Inflammatory macrophage treated with lipopolysaccharide for 1 hour (primary cell): Measurements from ENCODE around the gene HAPLN2.
"Not testable (repeated sequence)": the region's sequence is repeated elsewhere in the genome, so short reads cannot be mapped to it uniquely, and the experiment has no call there.

Experiments
- DNase-seq, 2 donors: peaks; one replicate each; pipeline ENCODE4 v3.0.0-alpha.2; 2020 to 2022

The HAPLN2 gene

GRCh38 chr1:156623946-156624813 is 5.0 kb downstream of the HAPLN2 start:
- peak; percentile 26 to 45 for DNase-seq

DNA sequence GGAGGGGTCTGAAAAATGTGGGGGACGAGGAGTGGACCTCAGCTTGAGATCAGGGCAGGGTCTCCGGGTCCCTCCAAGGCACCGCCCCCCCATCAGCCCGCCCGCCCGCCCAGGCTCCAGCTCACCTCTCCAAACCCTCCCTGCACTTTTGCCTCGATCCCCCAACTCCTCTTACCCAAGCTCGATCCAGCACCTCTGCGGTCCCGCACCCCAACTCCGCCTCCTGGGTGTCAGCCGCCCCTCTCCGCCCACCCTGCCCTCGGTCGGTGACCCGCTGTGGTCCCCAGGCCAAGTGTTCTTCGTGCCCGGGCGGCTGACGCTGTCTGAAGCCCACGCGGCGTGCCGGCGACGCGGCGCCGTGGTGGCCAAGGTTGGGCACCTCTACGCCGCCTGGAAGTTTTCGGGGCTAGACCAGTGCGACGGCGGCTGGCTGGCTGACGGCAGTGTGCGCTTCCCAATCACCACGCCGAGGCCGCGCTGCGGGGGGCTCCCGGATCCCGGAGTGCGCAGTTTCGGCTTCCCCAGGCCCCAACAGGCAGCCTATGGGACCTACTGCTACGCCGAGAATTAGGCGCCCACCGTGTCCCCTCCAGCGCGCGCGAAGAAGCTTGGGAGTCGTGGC is 5.7 kb downstream of the HAPLN2 start:
- no peak for DNase-seq

GRCh38 chr1:156625436-156626078 is 6.3 kb downstream of the HAPLN2 start:
- peak; percentile 24 to 74 for DNase-seq

DNA sequence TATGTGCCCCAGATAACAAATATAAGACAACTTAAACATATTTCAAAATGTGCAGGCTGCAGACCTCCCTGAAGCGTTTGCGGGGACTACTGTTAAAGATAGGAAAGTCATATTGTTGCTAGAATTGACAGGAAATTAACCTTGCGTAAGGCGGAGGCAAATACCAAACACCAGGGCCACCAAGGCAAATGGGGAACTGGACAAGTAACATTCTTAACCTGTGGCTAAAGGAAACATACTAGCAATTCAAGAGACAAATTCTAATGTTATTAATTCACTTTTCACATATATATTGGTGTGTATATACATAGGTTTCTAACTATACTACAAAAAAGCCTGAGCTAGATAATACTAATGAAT is 6.8 kb downstream of the HAPLN2 start:
- no peak for DNase-seq

DNA sequence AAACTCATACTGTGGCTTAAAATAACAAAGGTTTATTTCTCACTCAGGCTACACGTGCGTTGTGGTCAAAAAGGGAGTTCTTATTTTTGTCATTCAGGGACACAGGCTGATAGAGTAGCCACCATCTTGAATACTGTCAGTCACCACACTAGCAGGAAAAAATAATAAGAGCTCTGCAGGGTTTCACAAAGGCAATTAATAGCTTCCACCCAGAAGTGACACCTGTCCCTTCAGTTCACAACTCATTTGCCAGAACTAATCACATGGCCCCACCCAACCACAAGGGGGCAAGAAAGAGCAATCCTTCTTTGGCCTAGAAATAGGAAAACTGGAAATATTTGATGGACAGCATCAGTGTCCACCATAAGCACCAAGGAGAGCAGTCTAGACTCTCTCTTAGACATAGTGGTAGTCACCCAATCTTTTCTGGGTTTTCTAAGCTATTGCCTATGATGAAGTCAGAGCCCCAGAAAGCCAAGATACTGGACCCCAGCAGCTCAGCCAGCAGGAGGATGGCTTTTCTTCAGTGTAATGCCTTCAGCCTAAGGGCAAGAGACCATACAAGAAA is 8.2 kb downstream of the HAPLN2 start:
- peak; percentile 38 to 77 for DNase-seq

DNA sequence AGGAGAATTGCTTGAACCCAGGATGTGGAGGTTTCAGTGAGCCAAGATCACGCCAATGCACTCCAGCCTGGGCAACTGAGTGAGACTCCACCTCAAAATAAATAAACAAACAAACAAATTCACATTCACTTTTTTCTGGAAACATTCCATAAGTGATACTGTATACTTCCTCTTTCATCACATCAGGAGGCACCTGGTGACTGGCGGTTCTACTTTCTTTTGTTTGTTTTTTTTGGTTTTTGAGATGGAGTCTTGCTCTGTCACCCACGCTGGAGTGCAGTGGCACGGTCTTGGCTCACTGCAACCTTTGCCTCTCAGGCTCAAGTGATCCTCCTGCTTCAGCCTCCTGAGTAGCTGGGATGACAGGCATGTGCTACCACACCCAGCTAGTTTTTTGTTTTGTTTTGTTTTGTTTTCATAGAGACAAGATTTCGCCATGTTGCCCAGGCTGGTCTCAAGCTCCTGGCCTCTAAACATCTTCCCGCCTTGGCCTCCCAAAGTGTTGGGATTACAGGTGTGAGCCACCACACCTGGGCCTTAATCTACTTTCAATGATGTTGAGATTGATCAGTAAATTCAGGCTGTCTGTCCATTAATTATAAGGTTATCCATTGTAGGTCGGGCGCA is 10.7 kb downstream of the HAPLN2 start:
- no peak for DNase-seq

GRCh38 chr1:156631152-156631551 is 11.9 kb downstream of the HAPLN2 start:
- not testable (repeated sequence) for DNase-seq

DNA sequence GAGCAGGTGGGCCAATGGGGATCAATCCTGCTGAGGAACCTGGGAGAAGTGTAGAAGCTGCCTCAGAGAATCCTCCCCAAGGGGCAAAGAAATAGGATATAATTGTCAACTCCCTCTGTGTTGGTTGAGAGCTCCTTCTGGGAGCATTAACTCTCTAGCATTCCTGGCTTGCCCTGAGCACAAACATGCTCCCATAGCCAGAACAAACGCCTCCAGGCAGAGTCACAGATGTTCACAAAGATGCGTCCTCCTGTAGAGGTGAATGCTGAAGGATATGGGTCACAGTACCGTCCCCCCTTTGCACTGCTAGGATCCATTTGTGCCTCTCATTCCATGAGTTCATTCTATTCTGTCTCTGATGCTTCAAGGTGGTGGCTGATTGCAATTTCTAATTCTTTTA is 13.1 kb downstream of the HAPLN2 start:
- DNase-seq, result no peak

- no peak for DNase-seq
Measured at GRCh38 chr1:156638189-156638985, 19.2 kb downstream of the HAPLN2 start.

DNA sequence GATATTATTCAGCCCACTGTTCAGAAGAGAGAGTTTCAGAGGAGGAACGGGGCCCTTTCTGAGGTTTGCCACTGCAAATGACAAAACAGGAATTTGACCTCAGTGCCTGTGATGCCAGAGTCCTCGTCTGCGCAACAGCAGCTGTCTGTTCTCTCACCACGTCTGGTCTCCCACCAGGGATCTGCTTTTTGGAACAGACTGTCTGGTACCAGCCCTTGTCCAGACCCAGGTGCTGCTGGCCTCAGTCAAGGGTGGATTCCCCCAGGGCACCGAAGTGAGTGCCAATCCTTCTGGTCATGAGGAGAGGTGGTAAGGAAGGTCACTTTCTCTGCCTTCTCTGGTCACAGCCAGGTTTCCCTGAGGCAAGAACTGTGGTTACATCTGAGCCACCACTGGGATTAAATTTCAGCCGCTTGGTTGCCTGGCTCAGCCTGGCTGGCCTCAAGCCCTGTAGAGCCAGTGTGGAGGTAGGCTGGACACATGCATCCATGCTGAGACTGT is 20.4 kb downstream of the HAPLN2 start:
- DNase-seq, result no peak

GRCh38 chr1:156640842-156641706 is 21.9 kb downstream of the HAPLN2 start:
- DNase-seq, result no peak

DNA sequence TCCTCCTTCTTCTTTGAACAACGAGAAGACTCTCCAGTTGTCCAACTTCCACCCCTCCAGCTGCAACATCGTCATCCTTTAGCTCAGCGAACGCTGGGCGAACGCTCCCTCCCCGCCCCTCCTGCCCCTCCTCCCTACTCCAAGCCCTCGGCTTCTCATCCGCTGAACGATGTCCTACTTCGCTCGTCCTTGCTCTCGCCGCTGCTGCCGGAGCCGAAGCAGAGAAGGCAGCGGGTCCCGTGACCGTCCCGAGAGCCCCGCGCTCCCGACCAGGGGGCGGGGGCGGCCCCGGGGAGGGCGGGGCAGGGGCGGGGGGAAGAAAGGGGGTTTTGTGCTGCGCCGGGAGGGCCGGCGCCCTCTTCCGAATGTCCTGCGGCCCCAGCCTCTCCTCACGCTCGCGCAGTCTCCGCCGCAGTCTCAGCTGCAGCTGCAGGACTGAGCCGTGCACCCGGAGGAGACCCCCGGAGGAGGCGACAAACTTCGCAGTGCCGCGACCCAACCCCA is 22.6 kb downstream of the HAPLN2 start, which contains the start of gene BCAN:
TSS of gene BCAN (plus strand) at position 357 of the 504 bp plus-strand sequence. CDS start 3,938 bp downstream, outside the sequence.
- peak in 1 of 2 donors; percentile 30 for DNase-seq

DNA sequence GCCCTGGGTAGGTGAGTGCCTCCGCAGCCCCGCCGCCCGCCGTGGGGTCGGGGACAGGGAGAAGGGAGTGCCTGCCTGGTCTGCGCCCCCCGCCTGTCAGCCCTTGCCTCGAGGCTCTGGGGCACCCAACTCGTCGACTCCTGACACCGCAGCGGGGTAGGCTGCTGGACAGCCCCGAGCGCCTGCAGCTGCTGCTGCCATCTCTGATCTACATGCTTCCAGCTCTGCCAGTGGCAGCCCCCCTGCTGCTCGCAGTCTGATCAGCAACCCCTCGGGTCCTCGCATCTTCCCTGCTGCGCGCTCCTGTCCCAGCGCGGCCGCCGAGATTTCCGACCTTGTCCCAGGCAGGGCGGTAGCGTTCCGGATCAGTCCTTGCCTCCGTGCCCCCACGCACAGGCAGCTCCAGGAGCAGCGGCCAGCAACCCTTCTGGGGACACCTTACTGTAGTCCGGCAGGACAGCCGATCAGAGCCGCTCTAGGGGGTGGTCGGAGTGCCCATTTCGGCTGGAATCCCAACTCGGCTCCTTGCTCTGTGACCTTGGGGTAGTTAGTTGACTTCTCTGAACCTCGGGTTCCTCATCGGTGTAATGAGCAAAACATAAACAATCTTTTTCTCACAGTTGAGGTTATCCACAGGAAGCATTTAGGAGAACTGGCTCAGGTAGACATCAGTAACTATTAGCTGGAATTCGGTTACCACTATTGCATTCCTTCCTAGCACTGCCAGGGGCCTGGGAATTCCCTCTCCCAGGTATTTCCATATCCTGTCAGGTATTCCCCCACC is 23.2 kb downstream of the HAPLN2 start:
- no peak for DNase-seq

- DNase-seq, result no peak
Measured at GRCh38 chr1:156643049-156643777, 24.0 kb downstream of the HAPLN2 start.

DNA sequence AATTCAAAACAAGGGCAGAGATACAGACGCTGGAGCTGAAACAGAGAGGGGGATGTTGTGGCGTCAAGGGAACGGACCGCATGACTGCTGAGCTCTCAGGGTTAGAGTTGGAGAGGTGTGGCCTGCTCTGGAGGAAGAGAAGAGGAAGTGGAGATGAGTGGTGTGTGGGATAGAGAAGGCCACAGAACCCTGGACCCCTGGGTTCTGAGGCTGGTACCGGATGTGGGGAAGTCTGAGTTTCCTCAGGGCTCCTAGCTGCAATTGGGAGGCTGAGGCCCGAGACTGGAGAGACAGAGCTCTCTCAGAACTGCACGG is 24.5 kb downstream of the HAPLN2 start:
- peak; percentile 31 to 32 for DNase-seq

GRCh38 chr1:156644146-156644545 is 24.9 kb downstream of the HAPLN2 start:
- no peak for DNase-seq

DNA sequence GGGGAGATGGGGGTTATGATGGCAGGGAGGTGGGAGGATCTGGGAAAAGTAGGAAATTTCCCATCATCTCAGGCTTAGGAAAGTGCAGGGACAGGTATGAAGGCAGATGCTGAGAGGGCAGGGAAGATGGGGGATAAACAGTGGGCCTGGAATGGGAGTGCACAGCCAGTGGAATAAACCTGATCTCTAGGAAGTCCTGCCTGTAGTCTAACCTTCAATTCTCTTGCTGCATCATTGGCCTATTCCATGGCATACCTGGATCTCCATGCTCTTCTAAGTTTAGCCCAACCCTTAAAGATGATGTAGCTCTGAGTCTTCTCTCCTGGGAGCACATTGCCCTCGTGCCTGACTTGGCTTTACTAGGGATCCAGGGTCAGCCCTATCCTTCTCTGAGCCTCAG is 25.4 kb downstream of the HAPLN2 start:
- DNase-seq, result no peak

DNA sequence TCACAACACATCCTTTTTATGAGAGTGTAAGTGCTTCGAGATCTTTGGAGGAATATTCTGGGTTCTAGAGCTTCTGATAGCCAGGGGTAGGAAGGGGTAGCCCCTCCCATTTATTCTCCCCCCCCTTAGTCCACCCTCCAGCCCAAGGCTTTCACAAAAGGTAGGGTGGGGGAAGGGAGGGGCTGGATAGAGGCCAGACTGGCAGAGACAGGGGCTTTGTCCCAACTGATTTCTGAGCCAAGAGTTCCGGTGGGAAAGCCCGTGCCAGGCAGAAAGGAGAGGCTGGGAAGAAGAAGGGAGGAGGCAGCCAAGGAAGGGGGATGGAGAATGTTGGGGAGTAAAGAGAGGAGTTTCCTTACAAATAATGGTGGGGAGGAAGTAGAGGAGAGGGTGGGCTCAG is 25.8 kb downstream of the HAPLN2 start:
- no peak for DNase-seq

GRCh38 chr1:156645666-156646065 is 26.5 kb downstream of the HAPLN2 start:
- DNase-seq, result no peak
